GM19238 (cell line): Measurements from ENCODE around the gene LGALS14.
"Not testable (repeated sequence)": the region's sequence is repeated elsewhere in the genome, so short reads cannot be mapped to it uniquely, and the experiment has no call there.

ENCODE experiments used
- DNase-seq: peaks from one replicate; pipeline ENCODE4 v3.0.0; 2011; ENCODE audit warnings: low spot score; ENCODE audit not compliant: insufficient read length

Gene LGALS14

GRCh38 chr19:39695759-39696158 is 8.5 kb upstream of the LGALS14 start:
- no peak for DNase-seq

- DNase-seq: no peak
Observed at GRCh38 chr19:39696387-39696786, 7.9 kb upstream of the LGALS14 start.

DNA sequence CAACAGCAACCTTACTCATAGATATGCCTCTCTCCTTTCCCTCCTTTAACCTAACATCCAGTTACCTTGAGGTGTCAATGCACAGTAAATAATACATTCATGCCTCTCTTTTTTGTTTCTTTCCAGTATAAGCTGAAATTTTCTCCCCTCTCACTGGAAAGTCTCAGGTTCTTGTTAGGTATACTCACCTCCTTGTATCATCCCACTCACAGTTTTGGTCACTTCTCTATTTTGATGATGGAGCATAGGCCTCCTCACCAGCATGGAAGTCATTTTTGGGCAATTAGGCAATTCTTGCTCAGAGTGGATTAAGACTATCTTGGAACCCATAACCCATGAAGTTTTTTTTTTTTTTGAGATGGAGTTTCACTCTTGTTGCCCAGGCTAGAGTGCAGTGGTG is 5.7 kb upstream of the LGALS14 start:
- no peak for DNase-seq

- no peak for DNase-seq
Observed at GRCh38 chr19:39701291-39701690, 3.0 kb upstream of the LGALS14 start.

GRCh38 chr19:39705578-39706188 is 1.4 kb downstream of the LGALS14 start:
- no peak for DNase-seq

DNA sequence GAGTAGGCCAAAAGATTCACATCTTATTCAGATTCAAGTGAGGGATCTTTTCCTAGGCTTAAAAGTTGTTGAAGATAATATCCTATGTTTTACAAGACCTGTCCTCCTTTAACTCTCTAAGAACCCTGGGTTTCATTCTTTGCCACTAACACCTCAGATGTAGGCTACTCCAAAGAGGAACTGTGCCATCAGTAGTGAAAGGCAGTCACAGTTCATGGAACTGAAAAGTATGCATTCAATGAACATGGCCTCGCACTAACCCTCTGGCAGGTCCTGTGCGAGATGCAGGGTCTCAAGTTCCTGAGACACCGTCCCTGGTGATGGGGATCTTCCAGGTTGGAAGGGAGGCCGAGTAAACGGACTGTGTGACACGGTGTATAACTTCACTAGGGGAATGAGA is 4.3 kb downstream of the LGALS14 start:
- no peak for DNase-seq

GRCh38 chr19:39709026-39709872 is 5.0 kb downstream of the LGALS14 start:
- DNase-seq: no peak

DNA sequence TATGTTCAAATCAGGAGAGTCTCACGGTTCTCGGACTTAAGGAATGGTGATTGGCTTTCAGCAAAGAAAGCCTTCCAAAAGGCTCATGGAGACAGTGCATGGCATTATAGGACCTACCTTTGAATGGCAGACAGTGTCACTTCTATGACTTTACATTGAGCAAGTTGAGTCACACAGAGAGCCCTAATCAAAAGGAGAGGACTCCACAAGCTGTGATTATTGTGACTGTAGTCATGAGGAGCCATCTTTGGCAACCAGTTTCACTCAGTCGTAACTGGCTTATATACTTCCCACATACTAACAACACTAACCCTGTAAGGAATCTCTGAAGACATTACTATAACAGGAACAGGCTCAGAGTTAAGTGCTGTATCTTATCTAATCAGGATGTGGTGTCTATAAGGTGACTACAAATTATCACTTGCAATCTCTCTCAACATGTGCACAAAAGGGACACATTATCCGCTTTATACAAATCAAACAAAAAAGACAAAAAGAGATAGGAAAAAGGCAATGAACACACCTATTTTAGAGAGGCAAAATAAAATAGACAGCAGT is 6.1 kb downstream of the LGALS14 start:
- DNase-seq: no peak

GRCh38 chr19:39720144-39720543 is 15.9 kb downstream of the LGALS14 start:
- not testable (repeated sequence) for DNase-seq

DNA sequence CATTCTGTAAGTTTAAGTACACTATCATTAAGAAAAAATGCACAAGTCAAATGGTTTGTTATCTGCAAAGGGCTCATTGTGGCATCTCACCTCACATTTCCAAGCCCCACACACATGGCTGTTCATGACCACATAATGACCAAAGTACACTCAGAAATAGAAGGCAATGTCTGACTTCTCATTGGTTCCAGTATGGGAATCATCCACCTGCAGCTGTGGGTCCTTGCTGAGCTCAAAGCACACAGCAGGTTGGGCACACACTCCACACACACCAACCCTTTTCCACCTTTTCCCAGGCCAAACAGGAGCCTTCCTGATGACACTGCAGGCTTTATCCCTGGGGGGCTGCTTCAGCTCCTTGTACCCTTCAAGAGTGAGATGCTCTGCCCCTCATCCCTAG is 21.7 kb downstream of the LGALS14 start:
- no peak for DNase-seq

- DNase-seq: no peak
Observed at GRCh38 chr19:39727070-39727800, 23.0 kb downstream of the LGALS14 start.

DNA sequence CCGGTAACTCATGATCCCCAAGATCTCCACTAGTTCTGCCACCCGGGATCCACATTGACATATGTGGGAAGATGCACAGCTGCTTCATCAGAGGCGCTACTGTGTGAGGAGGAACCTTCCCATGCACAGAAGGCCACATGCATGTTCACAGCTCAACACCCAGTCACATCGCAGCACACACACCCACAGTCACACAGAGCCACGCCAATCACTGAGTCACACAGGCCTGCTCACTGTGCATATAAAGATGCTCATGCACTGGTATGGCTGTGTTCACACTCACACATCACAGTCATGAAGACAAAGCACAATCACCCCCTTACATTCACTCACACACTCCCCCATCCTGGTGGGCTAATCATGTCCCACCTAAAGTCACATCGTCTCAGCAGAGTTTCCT is 23.8 kb downstream of the LGALS14 start:
- DNase-seq: no peak

- DNase-seq: no peak
Observed at GRCh38 chr19:39729594-39729993, 25.3 kb downstream of the LGALS14 start.

DNA sequence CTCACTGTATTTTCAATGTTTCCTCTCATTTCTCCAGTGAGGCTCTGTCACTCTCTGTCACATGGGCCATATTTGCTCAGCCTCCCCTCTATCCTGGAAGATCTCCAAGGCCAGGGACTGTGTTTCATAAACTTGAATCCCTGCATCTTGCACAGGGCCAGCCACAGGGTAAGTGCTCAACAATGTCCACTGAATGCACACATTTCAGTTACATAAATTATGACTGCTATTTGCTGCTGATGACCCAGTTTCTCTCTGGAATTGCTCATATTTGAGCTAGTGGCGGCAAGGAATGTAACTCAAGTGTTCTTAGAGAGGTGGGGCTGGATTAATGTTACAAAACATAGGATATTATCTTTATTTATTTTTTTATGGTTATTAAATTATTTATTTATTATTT is 27.4 kb downstream of the LGALS14 start:
- DNase-seq: no peak

- no peak for DNase-seq
Observed at GRCh38 chr19:39733841-39734240, 29.6 kb downstream of the LGALS14 start.

DNA sequence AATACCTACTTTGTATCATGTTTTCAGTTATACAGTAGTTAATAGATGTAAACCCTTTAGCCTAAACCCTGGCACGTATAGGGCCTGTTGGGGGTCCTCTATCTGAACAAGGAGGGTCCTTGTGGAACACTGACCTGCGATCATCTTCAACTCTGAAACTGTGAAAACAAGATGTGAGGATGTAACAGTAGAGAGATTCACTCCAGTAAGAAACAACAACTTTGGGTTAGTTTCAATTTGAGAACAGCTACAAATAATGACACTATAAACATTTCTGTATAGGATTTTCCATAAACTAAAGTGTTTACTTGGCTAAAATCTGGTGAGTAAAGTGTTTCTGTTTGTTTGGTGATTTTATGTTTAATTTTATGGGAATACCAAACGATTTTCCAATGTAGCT is 31.4 kb downstream of the LGALS14 start:
- no peak for DNase-seq

DNA sequence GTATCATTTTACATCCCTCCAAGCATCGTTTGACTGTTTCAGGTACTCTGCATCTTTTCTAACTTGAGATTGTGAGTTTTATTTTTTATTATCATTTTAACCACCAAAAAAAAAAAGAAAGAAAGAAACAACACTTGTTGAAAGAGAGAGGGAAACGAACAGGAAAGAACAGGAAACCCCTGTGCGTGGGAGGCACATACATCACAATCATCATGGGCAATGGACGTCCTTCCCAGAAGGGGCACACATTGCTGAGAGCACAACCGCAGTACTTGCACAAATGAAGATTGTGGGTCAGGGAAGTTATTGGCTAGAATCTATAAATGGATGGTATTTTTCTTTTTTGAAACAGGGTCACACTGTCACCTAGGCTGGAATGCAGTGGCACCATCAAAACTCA is 31.8 kb downstream of the LGALS14 start:
- no peak for DNase-seq

- DNase-seq: no peak
Observed at GRCh38 chr19:39737351-39737750, 33.1 kb downstream of the LGALS14 start.

DNA sequence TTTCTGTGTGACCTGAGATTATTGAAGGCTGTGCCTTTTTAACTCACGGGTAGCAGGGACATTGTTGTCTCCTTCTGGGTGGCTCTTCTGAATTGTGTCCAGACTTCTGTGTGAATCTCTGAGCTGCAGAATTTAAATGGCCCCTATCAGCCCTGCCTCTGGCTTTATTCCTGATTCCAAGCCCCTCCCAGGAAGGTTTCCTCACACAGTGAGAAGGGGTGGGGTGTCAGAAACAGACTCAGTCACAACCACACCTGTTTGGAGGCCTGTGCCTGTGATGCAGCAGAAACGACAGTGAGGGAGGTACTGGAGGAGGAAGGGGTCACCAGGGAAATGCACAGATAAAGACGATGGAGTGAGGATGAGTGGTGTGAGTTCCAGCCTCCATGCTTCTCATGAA is 33.6 kb downstream of the LGALS14 start, which contains the start of gene CLC:
Gene CLC (minus strand): TSS at position 139 of the 400 bp plus-strand sequence. CDS start 77 bp downstream, at position 62.
- no peak for DNase-seq

DNA sequence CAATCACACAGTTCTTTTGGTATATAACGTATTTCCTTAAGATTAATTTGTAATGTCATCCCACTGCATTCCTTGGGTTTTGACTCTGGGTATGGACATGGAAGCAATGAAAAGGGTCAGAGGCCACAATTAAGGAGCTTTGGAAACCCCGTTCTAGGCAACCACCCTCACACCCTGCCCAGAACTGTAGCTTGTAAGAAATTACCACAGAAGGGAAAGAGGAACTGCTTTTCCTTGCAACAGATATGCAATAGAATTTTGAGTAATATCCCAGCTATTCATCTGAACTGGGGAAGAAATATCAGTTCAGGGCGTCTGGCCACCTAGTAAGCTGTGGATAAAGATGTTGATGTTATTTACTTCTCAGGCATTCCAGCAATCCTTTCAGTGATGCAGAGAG is 34.5 kb downstream of the LGALS14 start:
- DNase-seq: no peak

GRCh38 chr19:39740395-39740794 is 36.1 kb downstream of the LGALS14 start:
- DNase-seq: no peak

DNA sequence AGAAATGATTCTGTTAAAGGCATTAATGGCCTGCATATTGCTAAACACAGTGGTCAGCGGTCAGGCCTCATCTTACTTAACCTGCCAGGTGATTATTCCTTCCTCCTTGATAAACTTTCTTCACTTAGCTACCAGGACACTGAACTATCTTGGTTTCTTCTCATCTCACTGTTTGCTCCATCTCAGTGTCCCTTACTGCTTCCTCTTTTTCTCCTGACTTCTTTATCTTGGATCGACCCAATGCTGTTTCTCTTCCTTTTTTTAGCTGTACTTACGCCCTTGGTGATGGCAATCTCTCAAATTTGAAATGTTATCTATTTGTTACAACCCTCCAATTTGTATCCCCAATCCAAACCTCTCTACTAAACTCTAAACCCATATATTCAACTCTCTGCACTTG is 41.4 kb downstream of the LGALS14 start:
- DNase-seq: no peak
